Measurements from ENCODE around the gene DPP6.

The DPP6 gene

DNA sequence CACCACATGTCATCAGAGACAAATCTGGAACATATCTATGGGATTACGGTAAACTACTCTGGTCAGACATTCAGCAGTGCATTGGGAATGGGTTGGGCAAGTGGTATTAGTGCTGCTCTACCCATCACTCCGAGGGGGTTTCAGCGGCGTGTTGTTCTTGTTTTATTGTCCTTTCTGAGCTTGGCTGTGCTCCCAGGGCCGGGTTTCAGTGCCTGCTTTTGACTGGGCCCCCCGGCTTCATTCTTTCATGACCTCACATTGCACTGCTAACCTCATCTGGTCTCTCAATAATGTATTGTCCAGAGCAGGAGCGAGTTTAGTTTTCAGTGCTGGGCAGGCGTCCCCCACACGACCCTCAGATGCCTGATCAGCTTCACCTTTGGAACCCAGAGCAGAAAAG lies 586.1 kb downstream of the DPP6 start:
- TF ChIP-seq, protein P1, sequence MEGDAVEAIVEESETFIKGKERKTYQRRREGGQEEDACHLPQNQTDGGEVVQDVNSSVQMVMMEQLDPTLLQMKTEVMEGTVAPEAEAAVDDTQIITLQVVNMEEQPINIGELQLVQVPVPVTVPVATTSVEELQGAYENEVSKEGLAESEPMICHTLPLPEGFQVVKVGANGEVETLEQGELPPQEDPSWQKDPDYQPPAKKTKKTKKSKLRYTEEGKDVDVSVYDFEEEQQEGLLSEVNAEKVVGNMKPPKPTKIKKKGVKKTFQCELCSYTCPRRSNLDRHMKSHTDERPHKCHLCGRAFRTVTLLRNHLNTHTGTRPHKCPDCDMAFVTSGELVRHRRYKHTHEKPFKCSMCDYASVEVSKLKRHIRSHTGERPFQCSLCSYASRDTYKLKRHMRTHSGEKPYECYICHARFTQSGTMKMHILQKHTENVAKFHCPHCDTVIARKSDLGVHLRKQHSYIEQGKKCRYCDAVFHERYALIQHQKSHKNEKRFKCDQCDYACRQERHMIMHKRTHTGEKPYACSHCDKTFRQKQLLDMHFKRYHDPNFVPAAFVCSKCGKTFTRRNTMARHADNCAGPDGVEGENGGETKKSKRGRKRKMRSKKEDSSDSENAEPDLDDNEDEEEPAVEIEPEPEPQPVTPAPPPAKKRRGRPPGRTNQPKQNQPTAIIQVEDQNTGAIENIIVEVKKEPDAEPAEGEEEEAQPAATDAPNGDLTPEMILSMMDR (IDR thresholded peaks at IDR 0.05): no peak
- H3K4me3 ChIP-seq: no peak overlapping the region
- DNase-seq (ENCODE audit: low spot score): no peak
- H3K27ac ChIP-seq: no peak overlapping the region

DNA sequence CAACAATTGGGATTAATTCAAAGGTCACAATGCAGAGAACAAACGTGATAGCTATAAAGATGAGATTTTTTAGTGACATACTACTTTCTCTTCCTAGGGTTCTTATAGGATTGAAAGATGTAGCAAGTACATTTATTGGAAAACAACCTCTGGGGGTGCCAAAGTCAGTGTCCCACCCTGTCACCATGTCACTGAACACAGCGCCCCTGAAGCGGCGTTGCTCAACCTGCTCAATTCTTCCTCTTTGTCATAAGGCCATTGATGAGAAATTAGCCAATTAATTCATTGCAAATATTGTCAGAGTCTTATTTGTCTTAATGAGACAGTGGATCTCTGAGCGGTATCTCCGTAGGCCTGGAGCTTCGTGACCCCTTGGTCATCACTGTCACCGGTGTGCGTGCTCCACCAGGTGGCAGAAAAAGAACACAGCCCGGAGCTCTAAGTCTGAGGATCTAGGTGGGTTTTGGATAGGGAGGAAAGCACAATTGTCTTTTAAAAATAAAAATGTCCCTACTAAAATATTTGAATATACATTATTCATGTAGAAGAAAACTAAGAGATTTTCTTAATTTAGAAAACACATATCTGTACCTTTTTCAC lies 588.2 kb downstream of the DPP6 start:
- Histone ChIP-seq H3K4me3 (no peak overlapping the region), H3K27ac (no peak overlapping the region)
- DNase-seq (ENCODE audit: low spot score): no peak
- TF ChIP-seq, protein P1 (IDR thresholded peaks at IDR 0.05): no peak

DNA sequence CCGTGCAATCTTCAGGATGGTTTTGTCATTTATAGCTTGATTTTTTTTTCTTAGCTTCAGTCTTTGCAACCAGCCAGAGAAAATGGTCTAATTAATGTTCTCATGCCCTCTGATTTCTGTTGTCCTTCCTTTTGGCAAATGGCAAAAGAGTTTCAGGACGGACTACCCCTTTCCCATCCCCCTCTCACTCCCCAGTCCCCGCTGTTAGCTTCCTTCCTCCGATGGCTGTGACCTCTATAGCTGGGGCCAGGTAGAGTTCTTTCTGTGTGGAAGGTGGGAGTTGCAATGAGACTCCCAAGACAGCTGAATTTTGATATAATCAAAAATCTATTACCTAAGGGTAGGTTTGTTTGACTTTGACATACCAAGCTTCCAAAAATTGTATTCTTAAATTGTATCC lies 588.7 kb downstream of the DPP6 start:
- TF ChIP-seq, protein P1 (IDR thresholded peaks at IDR 0.05): no peak
- DNase-seq (ENCODE audit: low spot score): no peak
- H3K27ac ChIP-seq: no peak overlapping the region
- no peak overlapping the region for H3K4me3 ChIP-seq

DNA sequence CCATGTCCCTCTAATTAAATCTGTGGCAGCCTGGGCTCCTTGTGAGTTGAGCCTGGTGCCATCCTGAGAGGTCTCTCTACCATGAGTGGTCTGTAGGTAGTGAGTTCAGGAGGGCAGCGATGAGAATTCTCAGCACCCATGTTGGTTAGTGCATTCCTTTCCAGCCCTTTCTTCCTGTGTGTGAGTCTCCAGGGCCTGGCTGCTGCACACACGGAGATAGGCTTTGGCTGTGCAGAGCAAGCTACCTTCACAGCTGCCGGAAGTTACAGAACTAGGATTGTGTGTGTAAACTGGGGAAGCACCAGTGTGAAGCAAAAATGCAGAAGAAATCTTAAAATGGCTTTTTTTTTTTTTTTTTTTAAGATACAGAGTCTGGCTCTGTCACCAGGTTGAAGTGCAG lies 592.2 kb downstream of the DPP6 start:
- TF ChIP-seq, protein P1 (IDR thresholded peaks at IDR 0.05): no peak
- DNase-seq (ENCODE audit: low spot score): no peak
- H3K4me3 ChIP-seq: no peak overlapping the region
- no peak overlapping the region for H3K27ac ChIP-seq

DNA sequence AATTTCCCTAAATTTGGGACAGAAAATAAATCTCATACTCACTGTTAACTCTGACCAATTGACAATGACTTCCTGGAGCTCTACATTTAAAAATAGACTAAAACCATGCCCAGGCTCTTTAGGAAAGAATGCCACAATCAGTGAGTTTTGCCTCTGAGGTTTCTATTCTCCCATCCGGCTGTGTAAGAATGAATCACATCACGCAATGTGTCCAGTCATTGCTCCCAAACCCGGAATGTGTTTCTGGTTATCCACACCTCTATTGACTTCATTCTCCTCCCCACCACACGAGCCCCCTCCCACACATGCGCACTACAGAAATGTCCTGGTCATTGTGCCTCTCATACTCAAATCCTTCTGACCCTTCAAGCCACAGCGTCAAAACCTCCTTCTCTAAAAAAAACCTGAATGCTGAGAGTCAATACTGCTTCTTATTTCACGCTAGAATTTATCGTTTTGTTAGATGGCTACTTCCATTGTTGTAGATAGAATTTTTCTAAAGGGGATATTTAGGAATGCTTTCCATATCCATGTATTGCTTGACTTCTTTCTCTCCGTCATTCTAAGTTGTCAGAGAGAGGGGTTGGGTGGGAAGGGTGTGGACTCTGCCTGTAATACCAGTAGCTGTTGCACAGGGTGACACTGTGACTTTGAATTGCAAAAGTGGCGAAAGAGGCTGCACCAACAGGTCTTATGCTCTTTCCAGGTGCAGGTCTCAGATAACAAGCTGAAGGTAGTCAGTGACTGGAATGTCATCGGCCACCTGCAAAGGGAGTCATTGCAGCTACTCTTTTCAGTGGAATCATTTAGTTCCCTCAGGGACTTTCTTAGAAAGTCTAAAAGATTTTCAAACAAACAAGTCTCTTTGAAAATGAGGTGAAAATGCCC lies 594.2 kb downstream of the DPP6 start:
- no peak overlapping the region for H3K4me3 ChIP-seq
- DNase-seq (ENCODE audit: low spot score): no peak
- H3K27ac ChIP-seq: no peak overlapping the region
- TF ChIP-seq, protein P1 (IDR thresholded peaks at IDR 0.05): no peak

DNA sequence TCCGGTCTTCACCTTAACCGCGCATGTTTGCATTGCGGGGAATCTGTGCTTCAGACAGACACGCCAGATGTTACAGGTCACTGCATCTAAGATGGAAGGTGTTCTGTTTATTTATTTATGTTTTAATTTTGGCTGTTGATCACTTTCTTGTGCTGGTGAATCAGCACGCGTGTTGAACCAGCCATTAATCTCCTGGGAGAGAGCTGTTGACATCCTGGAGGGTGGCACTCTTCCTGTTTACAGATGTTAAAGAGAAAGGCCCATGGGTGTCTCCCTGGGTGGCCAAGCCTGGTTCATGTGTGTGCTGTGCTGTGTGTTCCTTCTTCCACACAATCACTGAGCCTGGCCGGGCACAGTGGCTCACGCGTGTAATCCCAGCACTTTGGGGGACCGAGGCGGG lies 595.4 kb downstream of the DPP6 start:
- Histone ChIP-seq H3K4me3 (no peak overlapping the region), H3K27ac (no peak overlapping the region)
- TF ChIP-seq, protein P1 (IDR thresholded peaks at IDR 0.05): no peak
- no peak for DNase-seq (ENCODE audit: low spot score)

DNA sequence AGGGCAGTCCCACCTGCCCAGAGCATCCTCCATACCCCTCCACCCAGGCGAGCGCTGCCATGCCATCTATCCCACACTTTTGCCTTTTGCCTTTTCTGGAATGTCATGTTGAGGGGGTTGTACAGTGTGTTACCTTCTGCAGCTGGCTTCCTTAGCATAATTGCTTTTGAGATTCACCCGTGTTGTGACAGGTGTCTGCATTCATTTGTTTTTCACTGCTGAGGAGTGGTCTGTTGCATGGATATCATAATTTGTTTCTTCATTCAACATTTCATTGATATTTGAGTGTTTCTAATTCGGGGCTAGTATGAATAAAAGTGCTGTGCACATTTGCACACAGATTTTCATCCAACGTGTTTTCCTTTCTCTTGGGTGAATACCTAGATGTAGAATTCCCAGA lies 596.8 kb downstream of the DPP6 start:
- no peak overlapping the region for H3K4me3 ChIP-seq
- H3K27ac ChIP-seq: no peak overlapping the region
- DNase-seq (ENCODE audit: low spot score): no peak
- TF ChIP-seq, protein P1 (IDR thresholded peaks at IDR 0.05): no peak

Data from coronary artery (tissue), 2 donors.